ENCODE measurements around the gene TEX36.
"Not testable (repeated sequence)": the region's sequence is repeated elsewhere in the genome, so short reads cannot be mapped to it uniquely, and the experiment has no call there.

The TEX36 gene

DNA sequence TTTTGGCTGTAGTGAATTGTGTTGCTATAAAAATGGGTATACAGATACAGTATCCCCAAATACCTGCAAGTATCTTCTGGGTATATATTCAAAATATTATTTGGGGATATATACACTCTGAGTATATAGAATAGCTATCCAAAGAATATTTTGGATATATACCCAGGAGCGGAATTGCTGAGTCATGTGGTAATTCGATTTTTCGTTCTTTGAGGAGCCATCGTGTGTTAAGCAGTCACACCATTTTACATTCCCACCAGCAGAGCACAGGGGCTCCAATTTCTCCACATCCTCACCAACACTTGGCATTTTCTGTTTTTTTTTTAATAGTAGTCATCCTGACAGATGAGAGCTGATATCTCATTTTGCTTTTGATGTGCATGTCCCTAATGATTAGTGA is 61.9 kb downstream of the TEX36 start:
- H3K4me3 ChIP-seq (ENCODE audit: low read depth, low read length, poor library complexity, severe bottlenecking): no peak overlapping the region
- no peak for TF ChIP-seq EZH2 (IDR thresholded peaks at IDR 0.05; ENCODE audit: borderline replicate concordance, low read length)

DNA sequence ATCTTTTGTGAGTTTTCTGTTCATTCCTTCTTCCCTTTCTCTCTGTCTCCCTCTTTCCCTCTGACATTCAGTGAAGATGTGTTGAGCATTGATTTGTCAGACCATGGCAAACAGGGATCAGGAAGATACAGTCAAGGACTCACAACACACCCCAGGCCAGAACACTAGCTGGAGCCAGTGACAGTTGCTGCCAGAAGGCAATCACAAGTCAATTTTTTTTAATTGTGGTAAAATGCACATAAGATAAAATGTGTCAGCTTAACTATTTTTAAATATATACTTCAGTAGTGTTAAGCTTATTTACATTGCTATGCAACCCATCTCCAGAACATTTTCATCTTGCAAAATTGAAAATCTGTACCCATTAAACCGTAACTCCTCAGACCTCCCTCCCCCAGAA is 62.6 kb downstream of the TEX36 start:
- no peaks in the 10 kb centered on the region for H3K9me3 ChIP-seq (ENCODE audit: low read length)
- H3F3A ChIP-seq (ENCODE audit: insufficient read depth, low read length): no peaks in the 10 kb centered on the region
- no peaks in the 10 kb centered on the region for H3K4me1 ChIP-seq (ENCODE audit: insufficient read depth, low read length, severe bottlenecking)
- H4K20me1 ChIP-seq (ENCODE audit: insufficient read depth, low read length): no peaks in the 10 kb centered on the region
- TF ChIP-seq, protein P1, sequence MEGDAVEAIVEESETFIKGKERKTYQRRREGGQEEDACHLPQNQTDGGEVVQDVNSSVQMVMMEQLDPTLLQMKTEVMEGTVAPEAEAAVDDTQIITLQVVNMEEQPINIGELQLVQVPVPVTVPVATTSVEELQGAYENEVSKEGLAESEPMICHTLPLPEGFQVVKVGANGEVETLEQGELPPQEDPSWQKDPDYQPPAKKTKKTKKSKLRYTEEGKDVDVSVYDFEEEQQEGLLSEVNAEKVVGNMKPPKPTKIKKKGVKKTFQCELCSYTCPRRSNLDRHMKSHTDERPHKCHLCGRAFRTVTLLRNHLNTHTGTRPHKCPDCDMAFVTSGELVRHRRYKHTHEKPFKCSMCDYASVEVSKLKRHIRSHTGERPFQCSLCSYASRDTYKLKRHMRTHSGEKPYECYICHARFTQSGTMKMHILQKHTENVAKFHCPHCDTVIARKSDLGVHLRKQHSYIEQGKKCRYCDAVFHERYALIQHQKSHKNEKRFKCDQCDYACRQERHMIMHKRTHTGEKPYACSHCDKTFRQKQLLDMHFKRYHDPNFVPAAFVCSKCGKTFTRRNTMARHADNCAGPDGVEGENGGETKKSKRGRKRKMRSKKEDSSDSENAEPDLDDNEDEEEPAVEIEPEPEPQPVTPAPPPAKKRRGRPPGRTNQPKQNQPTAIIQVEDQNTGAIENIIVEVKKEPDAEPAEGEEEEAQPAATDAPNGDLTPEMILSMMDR (IDR thresholded peaks at IDR 0.05; ENCODE audit: low read length): no peak
- TF ChIP-seq EZH2 (IDR thresholded peaks at IDR 0.05; ENCODE audit: borderline replicate concordance, low read length): no peak
- no peak overlapping the region for H3K9ac ChIP-seq (ENCODE audit: low read length)
- H3K27me3 ChIP-seq (ENCODE audit: insufficient read depth, low read length): no peaks in the 10 kb centered on the region
- H3K4me2 ChIP-seq (ENCODE audit: low read length): no peak overlapping the region
- H2AFZ ChIP-seq (ENCODE audit: low read length): no peak overlapping the region
- H3K4me3 ChIP-seq (ENCODE audit: low read depth, low read length, poor library complexity, severe bottlenecking): no peak overlapping the region
- no peaks in the 10 kb centered on the region for H3K9me2 ChIP-seq (ENCODE audit: low read depth, low read length)
- H3K27ac ChIP-seq (ENCODE audit: low read depth, low read length, poor library complexity, severe bottlenecking): no peak overlapping the region
- no peaks in the 10 kb centered on the region for H3K79me2 ChIP-seq (ENCODE audit: insufficient read depth, low read length)
- no peaks in the 10 kb centered on the region for H3K36me3 ChIP-seq (ENCODE audit: insufficient read depth, low read length)

More for the DNA sequence above, 61.9 kb downstream of the TEX36 start:
- H3K79me2 ChIP-seq (ENCODE audit: insufficient read depth, low read length): no peaks in the 10 kb centered on the region
- H3K9me2 ChIP-seq (ENCODE audit: low read depth, low read length): no peaks in the 10 kb centered on the region
- no peaks in the 10 kb centered on the region for H3K4me1 ChIP-seq (ENCODE audit: insufficient read depth, low read length, severe bottlenecking)
- H3K27me3 ChIP-seq (ENCODE audit: insufficient read depth, low read length): no peaks in the 10 kb centered on the region
- H3K4me2 ChIP-seq (ENCODE audit: low read length): no peak overlapping the region
- no peak overlapping the region for H3K27ac ChIP-seq (ENCODE audit: low read depth, low read length, poor library complexity, severe bottlenecking)
- no peak overlapping the region for H3K9ac ChIP-seq (ENCODE audit: low read length)
- no peaks in the 10 kb centered on the region for H3K9me3 ChIP-seq (ENCODE audit: low read length)
- H4K20me1 ChIP-seq (ENCODE audit: insufficient read depth, low read length): no peaks in the 10 kb centered on the region
- H3F3A ChIP-seq (ENCODE audit: insufficient read depth, low read length): no peaks in the 10 kb centered on the region
- H2AFZ ChIP-seq (ENCODE audit: low read length): no peak overlapping the region
- no peaks in the 10 kb centered on the region for H3K36me3 ChIP-seq (ENCODE audit: insufficient read depth, low read length)

DNA sequence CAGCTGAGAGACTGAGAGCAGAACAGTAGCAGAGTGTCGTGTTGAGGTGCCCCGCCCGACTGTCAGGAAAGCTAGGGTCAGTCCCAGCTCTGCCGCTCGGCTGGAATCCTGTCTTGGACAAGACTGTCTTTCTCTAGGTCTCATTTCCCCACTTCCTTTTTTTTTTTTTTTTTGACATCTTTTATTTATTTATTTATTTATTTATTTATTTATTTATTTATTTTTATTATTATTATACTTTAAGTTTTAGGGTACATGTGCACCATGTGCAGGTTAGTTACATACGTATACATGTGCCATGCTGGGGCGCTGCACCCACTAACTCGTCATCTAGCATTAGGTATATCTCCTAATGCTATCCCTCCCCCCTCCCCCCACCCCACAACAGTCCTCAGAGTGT is 69.9 kb downstream of the TEX36 start:
- not testable (repeated sequence) for H3K4me3 ChIP-seq (ENCODE audit: low read depth, low read length, poor library complexity, severe bottlenecking); H2AFZ ChIP-seq (ENCODE audit: low read length); H3K27ac ChIP-seq (ENCODE audit: low read depth, low read length, poor library complexity, severe bottlenecking); H3K27me3 ChIP-seq (ENCODE audit: insufficient read depth, low read length); H3K79me2 ChIP-seq (ENCODE audit: insufficient read depth, low read length); H3K9me3 ChIP-seq (ENCODE audit: low read length); H4K20me1 ChIP-seq (ENCODE audit: insufficient read depth, low read length); H3F3A ChIP-seq (ENCODE audit: insufficient read depth, low read length); H3K4me2 ChIP-seq (ENCODE audit: low read length); H3K9ac ChIP-seq (ENCODE audit: low read length); H3K36me3 ChIP-seq (ENCODE audit: insufficient read depth, low read length); H3K4me1 ChIP-seq (ENCODE audit: insufficient read depth, low read length, severe bottlenecking); H3K9me2 ChIP-seq (ENCODE audit: low read depth, low read length)

DNA sequence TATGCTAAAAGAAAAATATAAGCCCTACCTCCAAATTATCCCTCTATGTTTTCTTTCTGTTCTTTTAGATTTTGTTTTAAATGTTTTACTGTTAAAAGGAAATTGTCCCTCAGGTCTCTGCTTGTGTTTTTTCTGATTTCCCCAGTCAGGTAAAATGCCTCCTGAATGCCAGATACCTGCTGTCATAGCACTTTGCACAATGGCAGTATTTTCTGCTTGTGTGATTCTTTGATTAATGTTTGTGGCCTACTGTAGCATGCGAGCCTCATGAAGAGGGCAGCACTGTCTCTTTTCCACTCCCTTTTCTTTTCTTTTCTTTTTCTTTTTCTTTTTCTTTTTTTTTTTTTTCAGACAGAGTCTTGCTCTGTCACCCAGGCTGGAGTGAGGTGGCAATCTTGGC is 71.2 kb downstream of the TEX36 start:
- Histone ChIP-seq H4K20me1 (ENCODE audit: insufficient read depth, low read length) (no peaks in the 10 kb centered on the region), H3K27me3 (ENCODE audit: insufficient read depth, low read length) (no peaks in the 10 kb centered on the region), H2AFZ (ENCODE audit: low read length) (no peak overlapping the region), H3K9ac (ENCODE audit: low read length) (no peak overlapping the region), H3K4me1 (ENCODE audit: insufficient read depth, low read length, severe bottlenecking) (no peaks in the 10 kb centered on the region), H3K79me2 (ENCODE audit: insufficient read depth, low read length) (no peaks in the 10 kb centered on the region), H3K36me3 (ENCODE audit: insufficient read depth, low read length) (no peaks in the 10 kb centered on the region), H3K4me2 (ENCODE audit: low read length) (no peak overlapping the region), H3K9me3 (ENCODE audit: low read length) (no peaks in the 10 kb centered on the region), H3F3A (ENCODE audit: insufficient read depth, low read length) (no peaks in the 10 kb centered on the region), H3K27ac (ENCODE audit: low read depth, low read length, poor library complexity, severe bottlenecking) (no peak overlapping the region), H3K4me3 (ENCODE audit: low read depth, low read length, poor library complexity, severe bottlenecking) (no peak overlapping the region), H3K9me2 (ENCODE audit: low read depth, low read length) (no peaks in the 10 kb centered on the region)
- TF ChIP-seq, protein P1 (IDR thresholded peaks at IDR 0.05; ENCODE audit: low read length): no peak
- no peak for TF ChIP-seq EZH2 (IDR thresholded peaks at IDR 0.05; ENCODE audit: borderline replicate concordance, low read length)
